Measurements from ENCODE around the gene RBM33.

Gene RBM33

GRCh38 chr7:155643804-155644177 lies 670 bp upstream of the RBM33 start:
- Mint-ChIP-seq H3K9me3 (peaks cover 83% of the 10 kb centered on the region), H3K4me3 (peak overlapping the region; percentile 100), H3K27ac (peak overlapping the region; percentile 99), H3K4me1 (peaks cover 29% of the 10 kb centered on the region), H3K27me3 (ENCODE audit: low read depth, poor library complexity) (peaks cover 15% of the 10 kb centered on the region), H3K36me3 (ENCODE audit: low read depth) (peaks cover 93% of the 10 kb centered on the region)
- TF ChIP-seq CTCF (IDR thresholded peaks at IDR 0.05) = no peak
- peak; percentile 70 for DNase-seq

DNA sequence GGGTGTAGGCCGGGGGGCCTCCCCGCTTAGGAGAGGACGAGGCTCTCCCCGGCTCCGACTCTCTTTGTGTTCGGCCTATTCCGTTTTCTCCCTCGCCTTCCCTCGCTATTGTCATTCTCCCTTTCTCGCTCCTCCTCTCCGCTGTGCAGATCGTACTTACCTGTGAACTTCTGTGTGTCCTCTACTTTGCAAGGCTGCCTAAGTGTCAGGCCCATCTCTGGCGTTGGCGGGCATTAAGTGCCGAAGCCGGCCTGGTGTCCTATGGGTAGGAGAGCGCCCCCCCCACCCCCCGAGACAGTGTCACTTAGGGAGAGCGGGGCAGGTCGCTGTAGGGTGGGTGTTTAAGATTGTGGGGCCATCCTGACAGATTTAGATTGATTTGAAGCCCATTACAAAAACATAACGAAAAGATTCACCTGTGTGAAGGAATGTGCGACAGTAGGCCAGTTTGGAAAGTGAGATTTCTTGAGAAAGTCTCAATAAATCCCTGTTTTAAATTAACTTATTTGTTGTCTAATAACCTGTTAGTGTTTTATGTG lies 579 bp downstream of the RBM33 start:
- H3K9me3 Mint-ChIP-seq = peaks cover 83% of the 10 kb centered on the region
- peaks cover 93% of the 10 kb centered on the region for H3K36me3 Mint-ChIP-seq (ENCODE audit: low read depth)
- H3K27me3 Mint-ChIP-seq (ENCODE audit: low read depth, poor library complexity) = peaks cover 15% of the 10 kb centered on the region
- H3K27ac Mint-ChIP-seq = peak overlapping the region; percentile 100
- no peak for TF ChIP-seq CTCF (IDR thresholded peaks at IDR 0.05)
- peak; percentile 36 for DNase-seq
- H3K4me1 Mint-ChIP-seq = peaks cover 29% of the 10 kb centered on the region
- peak overlapping the region; percentile 100 for H3K4me3 Mint-ChIP-seq

GRCh38 chr7:155645662-155646061 lies 1.2 kb downstream of the RBM33 start:
- peak overlapping the region; percentile 100 for H3K27ac Mint-ChIP-seq
- DNase-seq = no peak
- H3K27me3 Mint-ChIP-seq (ENCODE audit: low read depth, poor library complexity) = peaks cover 15% of the 10 kb centered on the region
- H3K4me3 Mint-ChIP-seq = peak overlapping the region; percentile 100
- H3K4me1 Mint-ChIP-seq = peaks cover 29% of the 10 kb centered on the region
- TF ChIP-seq CTCF (IDR thresholded peaks at IDR 0.05) = no peak
- peaks cover 93% of the 10 kb centered on the region for H3K36me3 Mint-ChIP-seq (ENCODE audit: low read depth)
- peaks cover 83% of the 10 kb centered on the region for H3K9me3 Mint-ChIP-seq

GRCh38 chr7:155646669-155647068 lies 2.2 kb downstream of the RBM33 start:
- H3K27me3 Mint-ChIP-seq (ENCODE audit: low read depth, poor library complexity) = peaks cover 10% of the 10 kb centered on the region

DNA sequence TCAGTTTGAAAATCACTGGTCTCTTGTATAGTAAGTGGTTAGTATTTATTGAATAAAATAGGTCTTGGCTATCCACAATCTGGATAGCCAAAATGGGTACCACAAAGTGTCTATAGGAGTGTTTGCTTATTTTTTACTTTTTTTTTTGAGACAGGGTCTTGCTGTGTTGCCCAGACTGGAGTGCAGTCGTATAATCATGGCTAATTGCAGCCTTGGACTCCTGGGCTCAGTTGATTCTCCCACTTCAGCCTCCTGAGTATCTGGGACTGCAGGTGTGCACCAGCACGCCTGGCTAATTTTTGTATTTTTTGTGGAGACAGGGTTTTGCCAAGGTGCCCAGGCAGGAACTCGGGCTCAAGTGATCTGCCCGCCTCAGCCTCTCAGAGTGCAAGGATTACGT lies 2.8 kb downstream of the RBM33 start:
- Mint-ChIP-seq H3K4me3 (no peak overlapping the region), H3K4me1 (peaks cover 29% of the 10 kb centered on the region), H3K27me3 (ENCODE audit: low read depth, poor library complexity) (peaks cover 6% of the 10 kb centered on the region), H3K9me3 (peaks cover 83% of the 10 kb centered on the region), H3K36me3 (ENCODE audit: low read depth) (peaks cover 93% of the 10 kb centered on the region), H3K27ac (no peak overlapping the region)
- no peak for DNase-seq
- TF ChIP-seq CTCF (IDR thresholded peaks at IDR 0.05) = no peak

More at GRCh38 chr7:155646669-155647068, 2.2 kb downstream of the RBM33 start:
- Mint-ChIP-seq H3K27ac (no peak overlapping the region), H3K4me3 (peak overlapping the region; percentile 100), H3K9me3 (peaks cover 83% of the 10 kb centered on the region), H3K4me1 (peaks cover 29% of the 10 kb centered on the region), H3K36me3 (ENCODE audit: low read depth) (peaks cover 93% of the 10 kb centered on the region)
- no peak for TF ChIP-seq CTCF (IDR thresholded peaks at IDR 0.05)
- DNase-seq = no peak

DNA sequence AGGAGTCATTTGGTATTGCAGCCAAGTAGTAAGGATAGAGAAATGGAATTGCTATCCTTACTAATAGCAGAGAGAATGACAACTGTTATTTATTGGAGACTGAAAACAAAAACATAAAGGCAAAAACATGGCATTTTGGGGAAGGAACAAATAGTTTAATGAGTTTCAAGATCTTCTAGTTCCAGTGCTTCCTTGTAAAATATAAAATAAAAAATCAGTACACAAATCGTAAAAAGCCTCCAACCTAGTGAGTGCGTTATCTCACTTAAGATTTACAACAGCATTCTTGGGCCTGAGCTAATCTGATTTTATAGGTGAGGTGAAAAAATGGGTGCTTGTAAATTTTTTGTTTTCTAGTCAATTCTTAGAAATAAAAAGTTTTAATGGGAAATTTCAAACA lies 3.3 kb downstream of the RBM33 start:
- H3K36me3 Mint-ChIP-seq (ENCODE audit: low read depth) = peaks cover 93% of the 10 kb centered on the region
- peaks cover 29% of the 10 kb centered on the region for H3K4me1 Mint-ChIP-seq
- no peak overlapping the region for H3K4me3 Mint-ChIP-seq
- no peak for TF ChIP-seq CTCF (IDR thresholded peaks at IDR 0.05)
- H3K9me3 Mint-ChIP-seq = peaks cover 82% of the 10 kb centered on the region
- H3K27me3 Mint-ChIP-seq (ENCODE audit: low read depth, poor library complexity) = peaks cover 6% of the 10 kb centered on the region
- DNase-seq = no peak
- no peak overlapping the region for H3K27ac Mint-ChIP-seq

Data from nephron progenitor cell (in vitro differentiated cells).